Sigmoid colon (tissue), 4 donors: ENCODE measurements around the gene RAET1L.

Experiments used
- EP300 ChIP-seq, 4 donors: sonication (generic); formaldehyde crosslinking; IDR thresholded peaks; one replicate each; pipeline ENCODE4 v1.6.1; 2017; ENCODE audit warnings: antibody characterized with exemption in 4 of 4
- POLR2AphosphoS5 ChIP-seq, 4 donors: sonication (generic); formaldehyde crosslinking; IDR thresholded peaks; one replicate each; pipeline ENCODE4 v1.6.1; 2017; ENCODE audit warnings: antibody characterized with exemption in 4 of 4
- TF ChIP-seq, protein P1 (sequence below), 4 experiments: fragments of 450-650 bp in 3 of 4; fragments of 200-600 bp in 1 of 4; IDR thresholded peaks; one replicate each; pipeline ENCODE4 v1.5.1; 2016 to 2019; ENCODE audit warnings: antibody characterized with exemption in 4 of 4, mild to moderate bottlenecking in 3 of 4, moderate library complexity in 2 of 4

DNA sequence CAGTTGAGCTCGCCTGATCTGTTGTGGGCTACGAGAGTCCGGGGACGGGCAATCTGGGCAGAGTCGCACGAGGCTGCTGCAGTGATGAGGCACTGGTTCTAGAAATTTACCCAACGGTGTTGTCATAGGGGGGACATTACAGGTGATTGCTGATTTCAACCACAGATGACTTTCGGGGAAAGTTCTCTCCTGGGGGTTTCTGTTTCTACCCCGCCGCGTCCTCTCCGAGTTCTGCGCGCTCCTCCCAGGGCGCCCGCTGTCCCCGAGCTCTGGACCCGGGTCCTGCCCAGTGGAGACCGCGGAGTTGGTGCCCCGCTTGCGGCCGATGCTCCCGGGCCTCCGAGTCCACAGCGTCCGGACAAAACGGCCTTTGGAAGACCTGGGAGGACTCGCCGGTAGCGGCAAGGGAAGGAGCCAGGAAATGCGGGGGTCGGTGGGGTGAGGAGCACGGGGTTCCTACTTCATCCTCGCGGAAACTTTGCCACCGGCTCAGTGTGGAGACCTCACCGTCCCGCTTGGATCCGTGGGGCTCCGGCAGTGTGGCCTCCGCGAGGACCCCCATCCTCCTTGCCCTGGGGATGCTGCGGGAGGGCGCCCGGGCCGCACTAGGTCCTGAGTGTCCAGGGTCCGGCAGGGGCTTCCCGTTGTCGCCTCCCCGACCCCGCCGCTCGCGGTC lies 12.3 kb upstream of the RAET1L start:
- TF ChIP-seq, protein P1, sequence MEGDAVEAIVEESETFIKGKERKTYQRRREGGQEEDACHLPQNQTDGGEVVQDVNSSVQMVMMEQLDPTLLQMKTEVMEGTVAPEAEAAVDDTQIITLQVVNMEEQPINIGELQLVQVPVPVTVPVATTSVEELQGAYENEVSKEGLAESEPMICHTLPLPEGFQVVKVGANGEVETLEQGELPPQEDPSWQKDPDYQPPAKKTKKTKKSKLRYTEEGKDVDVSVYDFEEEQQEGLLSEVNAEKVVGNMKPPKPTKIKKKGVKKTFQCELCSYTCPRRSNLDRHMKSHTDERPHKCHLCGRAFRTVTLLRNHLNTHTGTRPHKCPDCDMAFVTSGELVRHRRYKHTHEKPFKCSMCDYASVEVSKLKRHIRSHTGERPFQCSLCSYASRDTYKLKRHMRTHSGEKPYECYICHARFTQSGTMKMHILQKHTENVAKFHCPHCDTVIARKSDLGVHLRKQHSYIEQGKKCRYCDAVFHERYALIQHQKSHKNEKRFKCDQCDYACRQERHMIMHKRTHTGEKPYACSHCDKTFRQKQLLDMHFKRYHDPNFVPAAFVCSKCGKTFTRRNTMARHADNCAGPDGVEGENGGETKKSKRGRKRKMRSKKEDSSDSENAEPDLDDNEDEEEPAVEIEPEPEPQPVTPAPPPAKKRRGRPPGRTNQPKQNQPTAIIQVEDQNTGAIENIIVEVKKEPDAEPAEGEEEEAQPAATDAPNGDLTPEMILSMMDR (IDR thresholded peaks at IDR 0.05): no peak
- no peak for TF ChIP-seq EP300 (IDR thresholded peaks at IDR 0.05)
- no peak for TF ChIP-seq POLR2AphosphoS5 (IDR thresholded peaks at IDR 0.05)
